ENCODE data around the gene OPCML. TPM values are rescaled to one million over a fixed set of nuclear protein-coding genes. Genes with fewer than 3 reads are reported as not detected.

The OPCML gene
- total and polyA plus RNA-seq, 2 experiments from 2014 or later: 1.2 to 4.4 TPM

GRCh38 chr11:133078012-133078411 lies 454.3 kb downstream of the OPCML start:
- H2AFZ ChIP-seq: no peak overlapping the region

GRCh38 chr11:133075351-133075750 lies 456.9 kb downstream of the OPCML start:
- H3K4me2 ChIP-seq: no peak overlapping the region
- TF ChIP-seq REST (IDR thresholded peaks at IDR 0.05; ENCODE audit: unreplicated experiment) (no peak), ZNF114 (CRISPR knock-in tag; IDR thresholded peaks at IDR 0.05) (no peak), STAT1 (IDR thresholded peaks at IDR 0.05; ENCODE audit: unreplicated experiment) (no peak), ETS1 (IDR thresholded peaks at IDR 0.05) (no peak), EZH2 (IDR thresholded peaks at IDR 0.05; ENCODE audit: low read depth, unreplicated experiment) (no peak), CREB1 (CRISPR knock-in tag; IDR thresholded peaks at IDR 0.05; ENCODE audit: low read depth) (no peak), NANOG (IDR thresholded peaks at IDR 0.05; ENCODE audit: borderline replicate concordance) (no peak)

More at GRCh38 chr11:133078012-133078411, 454.3 kb downstream of the OPCML start:
- Histone ChIP-seq H3K4me1 (ENCODE audit: insufficient read depth) (peaks cover 27% of the 10 kb centered on the region), H4K20me1 (replicated peaks; ENCODE audit: insufficient read depth) (no peaks in the 10 kb centered on the region), H3K27me3 (ENCODE audit: insufficient read depth) (no peaks in the 10 kb centered on the region), H3F3A (replicated peaks; ENCODE audit: low read depth) (no peaks in the 10 kb centered on the region), H3K36me3 (ENCODE audit: insufficient read depth) (no peaks in the 10 kb centered on the region), H3K4me2 (no peak overlapping the region), H3K4me3 (no peak overlapping the region), H3K79me2 (replicated peaks; ENCODE audit: insufficient read depth) (no peaks in the 10 kb centered on the region), H3K9me2 (ENCODE audit: insufficient read depth) (no peaks in the 10 kb centered on the region), H3K27ac (ENCODE audit: low read depth) (no peak overlapping the region)
- Mint-ChIP-seq H3K4me1 (peaks cover 25% of the 10 kb centered on the region), H3K27ac (no peak overlapping the region), H3K4me3 (no peak overlapping the region), H3K27me3 (ENCODE audit: insufficient read depth, low read depth, poor library complexity) (peaks cover 10% of the 10 kb centered on the region), H3K36me3 (ENCODE audit: low read depth) (no peaks in the 10 kb centered on the region), H3K9me3 (no peaks in the 10 kb centered on the region; the same call in 2 of the 3 replicates)
- DNase-seq (ENCODE audit: low spot score): no peak
- ATAC-seq: no peak
- TF ChIP-seq CTCF (conservative IDR thresholded peaks at IDR 0.05; ENCODE audit: low read depth in 2 of 2) (no peak), POLR2AphosphoS5 (IDR thresholded peaks at IDR 0.05; ENCODE audit: low read depth) (no peak), EZH2phosphoT487 (IDR thresholded peaks at IDR 0.05; ENCODE audit: unreplicated experiment) (no peak), STAT1 (IDR thresholded peaks at IDR 0.05; ENCODE audit: unreplicated experiment) (no peak), JUNB (IDR thresholded peaks at IDR 0.05; ENCODE audit: unreplicated experiment) (no peak), CREB1 (CRISPR knock-in tag; IDR thresholded peaks at IDR 0.05; ENCODE audit: low read depth) (no peak), ETS1 (IDR thresholded peaks at IDR 0.05) (no peak), ZNF331 (CRISPR knock-in tag; IDR thresholded peaks at IDR 0.05; ENCODE audit: low read depth) (no peak), ZNF114 (CRISPR knock-in tag; IDR thresholded peaks at IDR 0.05) (no peak)

More at GRCh38 chr11:133075351-133075750, 456.9 kb downstream of the OPCML start:
- Mint-ChIP-seq H3K9me3 (no peaks in the 10 kb centered on the region; the same call in 2 of the 3 replicates), H3K27me3 (ENCODE audit: insufficient read depth, low read depth, poor library complexity) (peaks cover 10% of the 10 kb centered on the region), H3K27ac (no peak overlapping the region), H3K4me3 (no peak overlapping the region), H3K4me1 (peaks cover 24% of the 10 kb centered on the region), H3K36me3 (ENCODE audit: low read depth) (no peaks in the 10 kb centered on the region)
- no peaks in the 10 kb centered on the region for H3K36me3 ChIP-seq (ENCODE audit: insufficient read depth)
- H2AFZ ChIP-seq: no peak overlapping the region
- no peaks in the 10 kb centered on the region for H3F3A ChIP-seq (replicated peaks; ENCODE audit: low read depth)
- no peaks in the 10 kb centered on the region for H3K9me2 ChIP-seq (ENCODE audit: insufficient read depth)
- no peaks in the 10 kb centered on the region for H3K79me2 ChIP-seq (replicated peaks; ENCODE audit: insufficient read depth)
- H3K27me3 ChIP-seq (ENCODE audit: insufficient read depth): no peaks in the 10 kb centered on the region
- peaks cover 30% of the 10 kb centered on the region for H3K4me1 ChIP-seq (ENCODE audit: insufficient read depth)
- ATAC-seq: no peak
- no peak overlapping the region for H3K27ac ChIP-seq (ENCODE audit: low read depth)
- H4K20me1 ChIP-seq (replicated peaks; ENCODE audit: insufficient read depth): no peaks in the 10 kb centered on the region
- no peak for DNase-seq (ENCODE audit: low spot score)
- H3K4me3 ChIP-seq: no peak overlapping the region

Measured in GM23338 (cell line).